GM21529 (cell line): Measurements from ENCODE around the gene SPATA13.
"Not testable (repeated sequence)": the region's sequence is repeated elsewhere in the genome, so short reads cannot be mapped to it uniquely, and the experiment has no call there.

ENCODE experiments used
- ATAC-seq: cut with Tn5 transposase; IDR thresholded peaks from one replicate; pipeline ENCODE4 v1.9.1; 2021; ENCODE audit not compliant: unreplicated experiment

Gene SPATA13

DNA sequence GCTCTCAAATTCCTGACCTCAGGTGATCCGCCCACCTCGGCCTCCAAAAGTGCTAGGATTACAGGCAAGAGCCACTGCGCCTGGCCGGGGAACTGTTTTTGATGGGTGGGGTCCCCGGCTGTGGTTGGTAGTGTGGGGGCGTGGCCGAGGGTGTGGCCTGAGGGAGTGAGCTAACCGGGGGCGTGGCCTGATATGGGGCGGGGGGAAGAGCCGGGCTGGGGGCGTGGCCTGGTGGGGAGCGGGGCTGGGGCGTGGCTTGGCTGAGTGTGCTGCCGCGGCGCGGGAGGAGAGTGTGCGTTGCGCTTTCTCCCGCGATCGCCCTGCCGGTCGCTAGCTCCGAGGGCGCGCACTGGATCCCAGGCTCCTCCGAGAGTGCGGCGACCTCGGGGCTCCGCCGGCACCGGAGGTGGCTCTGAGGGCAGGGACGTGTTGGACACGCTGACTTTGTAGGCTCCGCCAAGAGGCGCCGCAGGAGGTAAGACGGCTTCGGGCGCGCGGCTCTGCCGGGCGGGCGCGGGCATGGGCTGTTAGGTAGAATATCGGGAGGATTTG lies at the start of gene SPATA13:
SPATA13 (plus strand) TSS at position 263 of the 552 bp plus-strand sequence. CDS start 62,210 bp downstream, outside the sequence.
- peak; percentile 79 for ATAC-seq

GRCh38 chr13:24112791-24113190 lies 47.7 kb upstream of the SPATA13 start:
- no peak for ATAC-seq

- no peak for ATAC-seq
Measured at GRCh38 chr13:24115671-24116070, 44.8 kb upstream of the SPATA13 start.

- ATAC-seq: no peak
Measured at GRCh38 chr13:24116131-24116530, 44.4 kb upstream of the SPATA13 start.

- no peak for ATAC-seq
Measured at GRCh38 chr13:24118576-24118975, 41.9 kb upstream of the SPATA13 start.

DNA sequence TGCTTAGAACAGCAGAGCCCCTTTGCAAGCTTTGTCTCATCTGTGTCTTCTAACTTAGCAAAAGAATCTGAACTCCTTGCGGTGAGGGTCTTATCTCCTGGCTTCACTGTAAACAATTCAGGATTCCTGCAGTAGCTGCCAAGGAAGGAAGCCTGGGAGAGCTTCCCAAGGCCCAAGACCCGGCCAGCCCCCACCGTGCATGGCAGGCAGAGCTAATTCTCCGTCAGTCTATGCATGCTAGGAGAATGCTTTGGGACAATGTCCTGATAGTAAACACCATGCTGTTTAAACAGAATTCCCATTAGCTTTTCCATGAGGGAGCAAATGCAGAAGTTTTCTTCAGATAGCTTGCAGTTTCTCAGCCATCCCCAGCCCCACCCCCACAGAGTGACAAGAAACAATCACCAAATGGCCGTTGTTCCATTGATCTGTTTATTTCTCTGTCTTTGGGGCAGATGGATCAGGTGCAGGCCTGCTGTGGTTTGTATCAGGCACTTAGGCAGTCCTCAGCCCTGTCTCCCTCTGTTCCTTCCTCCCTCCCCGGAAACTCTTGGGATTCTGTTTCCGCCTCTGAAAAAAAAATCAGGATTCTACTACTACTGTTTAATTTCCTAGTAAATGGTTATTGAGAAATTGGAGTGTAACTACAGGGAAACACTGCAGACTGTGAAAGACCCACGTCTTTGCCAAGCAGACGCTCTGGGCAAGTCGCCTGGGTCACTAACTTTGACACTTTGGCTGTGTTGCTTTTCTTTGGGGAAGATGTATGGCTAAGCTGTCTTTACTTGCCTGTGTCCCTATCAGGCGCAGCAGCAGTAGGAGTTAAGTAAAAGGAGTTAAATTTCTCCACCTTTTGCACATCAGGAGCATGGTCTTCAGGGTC lies 40.7 kb upstream of the SPATA13 start:
- ATAC-seq: no peak

- not testable (repeated sequence) for ATAC-seq
Measured at GRCh38 chr13:24122045-24122444, 38.5 kb upstream of the SPATA13 start.

- ATAC-seq: no peak
Measured at GRCh38 chr13:24122569-24122968, 38.0 kb upstream of the SPATA13 start.

- ATAC-seq: no peak
Measured at GRCh38 chr13:24123761-24124160, 36.8 kb upstream of the SPATA13 start.

DNA sequence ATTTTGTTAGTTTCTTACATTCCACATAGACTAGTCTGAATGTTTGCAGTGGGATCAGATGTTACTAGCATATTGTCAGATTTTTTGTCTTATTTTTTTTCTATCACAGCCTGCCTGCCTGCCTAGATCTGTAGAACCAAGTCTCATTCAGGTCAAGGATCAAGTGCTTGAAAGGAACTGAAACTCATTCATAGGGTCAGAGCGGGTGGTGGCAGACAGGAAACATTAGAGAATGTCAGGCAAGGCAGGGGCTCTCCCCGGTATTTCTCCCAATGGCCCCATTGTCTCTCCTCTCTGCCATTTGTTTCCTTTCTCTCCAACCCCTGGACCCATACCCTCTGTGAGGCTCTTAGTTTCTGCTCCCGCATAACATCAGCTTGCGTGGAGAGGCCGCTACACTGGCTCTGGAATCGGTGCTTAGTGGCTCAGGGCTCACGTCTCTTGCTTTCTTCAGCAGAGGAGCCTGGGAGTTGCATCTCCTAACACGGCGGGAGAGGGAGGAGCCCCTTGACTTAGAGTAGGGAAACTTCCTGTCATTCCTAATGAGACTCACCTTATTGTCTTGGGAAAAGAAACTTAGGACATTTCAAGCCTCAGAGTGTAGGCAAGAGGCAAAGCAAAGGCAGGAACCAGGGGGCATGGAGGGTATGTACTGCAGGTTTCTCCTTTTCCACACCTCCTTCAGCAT lies 35.6 kb upstream of the SPATA13 start:
- ATAC-seq: peak; percentile 90

GRCh38 chr13:24127116-24127631 lies 33.3 kb upstream of the SPATA13 start:
- ATAC-seq: peak; percentile 78

GRCh38 chr13:24128112-24128511 lies 32.4 kb upstream of the SPATA13 start:
- no peak for ATAC-seq

DNA sequence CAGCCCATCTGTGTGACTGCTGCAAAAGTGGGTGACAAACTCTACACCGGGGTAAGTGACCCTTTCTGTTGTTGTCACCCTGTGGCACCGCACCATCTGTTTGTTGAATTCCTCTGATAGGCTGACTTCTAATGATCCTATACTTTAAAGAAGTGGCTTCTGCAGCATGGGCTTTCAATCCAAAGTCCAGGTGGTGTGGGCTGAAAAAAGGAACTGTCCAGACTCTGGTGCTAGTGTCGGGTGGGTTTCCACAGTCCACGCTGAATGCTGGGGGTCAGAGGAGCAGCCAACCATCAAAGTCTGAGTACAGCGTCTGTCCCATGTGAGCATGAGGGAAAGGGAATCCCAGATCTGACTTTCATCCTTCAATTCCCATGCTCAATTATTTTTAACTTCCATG lies 31.6 kb upstream of the SPATA13 start:
- ATAC-seq: no peak

DNA sequence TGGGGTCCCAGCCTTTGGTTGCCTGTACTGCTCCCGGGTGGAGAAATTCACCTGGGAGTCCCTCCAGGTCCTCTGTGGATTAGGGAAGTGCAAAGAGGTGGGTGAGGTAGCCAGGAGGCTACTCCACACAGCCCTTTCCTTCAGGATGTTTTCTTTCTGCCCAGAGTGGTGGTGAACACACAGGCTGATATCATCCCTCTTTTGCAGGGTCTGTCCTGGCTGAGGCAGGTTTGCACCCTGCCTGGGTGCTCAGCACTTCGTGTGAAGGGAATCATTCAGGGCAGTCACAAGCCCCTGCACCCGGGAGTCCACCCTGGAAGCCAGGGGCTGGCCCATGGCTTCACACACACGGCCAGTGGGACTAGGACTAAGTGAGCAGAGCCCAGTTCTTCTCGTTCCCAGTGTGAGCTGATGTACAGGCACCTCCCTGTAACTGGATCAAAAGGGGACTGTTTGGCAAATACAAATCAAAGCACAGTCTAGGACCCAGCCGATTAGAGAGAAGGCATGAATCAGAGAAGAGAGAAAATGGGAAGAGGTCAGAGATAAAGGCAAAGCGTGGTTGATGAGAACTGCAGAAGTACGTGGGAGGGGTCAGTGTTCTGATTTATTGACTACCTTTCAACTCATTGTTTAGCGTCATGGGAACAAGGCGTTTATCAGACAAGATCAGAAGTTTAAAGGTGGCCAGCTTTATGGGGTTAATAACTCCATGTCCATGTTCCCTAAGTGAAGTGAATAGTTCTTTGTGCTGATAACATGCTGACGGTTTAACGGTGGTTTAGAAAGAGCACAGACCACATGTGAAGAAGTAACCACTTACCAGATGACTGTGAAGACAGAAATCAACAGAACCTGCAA lies 30.4 kb upstream of the SPATA13 start:
- no peak for ATAC-seq

DNA sequence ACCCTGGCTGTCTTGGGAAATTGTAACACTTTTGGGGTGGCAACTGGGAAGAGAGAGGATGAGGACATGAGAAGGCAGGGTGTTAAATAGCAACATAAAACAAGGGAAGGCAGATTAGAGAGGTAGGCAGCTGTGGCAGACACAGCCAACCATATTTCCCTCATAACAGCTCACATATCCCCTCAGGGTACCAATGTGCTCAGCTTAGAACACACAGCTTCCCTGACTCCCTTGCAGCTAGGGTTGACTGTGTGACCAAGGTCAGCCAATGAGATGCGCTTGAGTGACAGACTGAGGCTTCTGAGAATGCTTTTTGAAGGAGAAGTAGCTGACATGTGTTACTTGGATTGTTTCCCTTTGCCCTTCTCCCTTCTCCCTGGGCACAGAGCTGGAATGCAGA lies 28.8 kb upstream of the SPATA13 start:
- ATAC-seq: no peak

DNA sequence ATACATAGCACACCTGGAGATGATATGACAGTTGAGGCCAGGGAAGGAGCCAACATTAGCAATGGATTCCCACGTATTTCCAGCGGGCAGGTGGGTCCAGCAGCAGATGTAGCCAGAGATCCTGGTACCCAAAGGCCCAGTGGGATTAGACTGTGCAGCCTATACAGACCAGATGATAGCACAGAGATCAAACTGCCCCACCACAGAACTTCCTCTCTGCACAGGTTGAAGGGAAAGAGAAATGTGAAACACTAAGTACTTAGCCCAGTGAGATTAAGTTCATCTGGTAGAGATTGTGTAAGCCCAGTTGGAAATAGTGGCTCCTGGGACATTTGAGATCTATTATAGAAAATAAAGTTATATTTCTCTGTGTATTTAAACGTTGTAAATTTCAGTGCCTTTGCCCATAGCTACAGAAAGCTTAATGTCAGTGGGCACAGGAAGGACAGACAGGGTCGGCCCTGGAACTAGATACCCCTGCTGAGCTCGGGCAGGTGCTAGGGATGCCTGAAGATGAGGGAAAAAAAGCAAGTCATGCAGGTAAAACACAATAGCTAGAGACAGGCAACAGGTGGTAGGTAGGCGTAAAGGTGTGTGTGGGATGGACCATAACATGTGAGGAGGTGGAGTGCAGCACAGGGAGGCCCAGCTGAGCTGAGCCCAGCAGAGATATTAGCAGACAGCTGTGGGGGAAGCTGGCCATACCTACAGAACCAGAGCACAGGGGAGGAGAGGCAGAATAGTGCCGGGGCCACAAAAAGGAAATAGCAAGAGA lies 27.3 kb upstream of the SPATA13 start:
- no peak for ATAC-seq

DNA sequence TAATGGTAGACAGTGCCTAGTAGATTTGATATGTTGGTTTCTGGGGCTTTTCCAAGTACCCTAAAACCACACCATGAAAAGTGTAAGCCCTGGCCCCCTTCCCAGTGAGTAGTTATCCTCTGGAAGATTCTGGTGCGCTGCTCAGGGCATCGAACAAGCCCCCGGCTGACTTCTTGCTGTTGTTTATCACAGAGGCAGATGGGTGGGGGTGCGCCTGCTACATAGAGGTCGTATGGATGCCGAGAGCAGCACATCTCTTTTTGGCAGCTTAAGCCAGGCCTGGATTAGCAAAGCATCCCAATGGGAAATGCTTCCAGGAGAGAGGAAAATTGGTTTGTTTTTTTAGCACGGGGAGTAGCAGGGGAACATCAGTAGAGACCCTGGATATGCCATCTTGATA lies 26.3 kb upstream of the SPATA13 start:
- ATAC-seq: no peak

- no peak for ATAC-seq
Measured at GRCh38 chr13:24134757-24135156, 25.8 kb upstream of the SPATA13 start.

DNA sequence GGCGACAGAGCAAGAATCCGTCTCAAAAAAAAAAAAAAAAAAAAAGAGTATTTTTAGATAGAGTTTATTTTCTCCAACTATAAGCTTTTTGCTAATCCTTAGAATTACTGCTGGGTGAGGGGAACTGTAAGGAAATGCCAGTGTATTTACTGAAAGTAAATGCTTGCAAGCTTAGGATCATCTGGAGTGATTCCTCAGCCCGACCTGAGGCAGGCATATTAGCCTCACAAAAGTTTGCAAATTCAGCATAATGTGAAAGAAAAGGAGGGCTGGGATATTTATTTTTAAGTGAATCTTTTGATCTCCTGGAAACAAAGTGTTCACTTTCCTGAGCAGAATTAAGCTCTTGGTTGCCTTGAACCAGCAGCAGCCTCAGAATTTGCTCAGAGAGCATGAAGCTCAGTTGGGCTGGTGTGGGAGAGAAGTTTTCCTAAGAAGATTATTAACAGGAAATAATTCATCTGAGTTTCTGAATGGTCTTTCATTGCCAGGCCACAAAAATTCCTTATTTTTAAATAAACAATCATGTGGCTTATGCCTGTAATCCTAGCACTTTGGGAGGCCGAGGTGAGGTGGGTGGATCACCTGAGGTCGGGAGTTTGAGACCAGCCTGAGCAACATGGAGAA lies 24.7 kb upstream of the SPATA13 start:
- ATAC-seq: no peak

GRCh38 chr13:24138911-24139310 lies 21.6 kb upstream of the SPATA13 start:
- no peak for ATAC-seq
